NCI-H2196 (cell line): ENCODE data around the gene CFAP70.
"Not testable (repeated sequence)": the region's sequence is repeated elsewhere in the genome, so short reads cannot be mapped to it uniquely, and the experiment has no call there.

Experiments used
- DNase-seq: peaks from one replicate; lab custom pipeline; 2025; ENCODE audit not compliant: unreplicated experiment; lab: John Stamatoyannopoulos, UW

Gene CFAP70

GRCh38 chr10:73258612-73259011 is 100.1 kb downstream of the CFAP70 start:
- DNase-seq, result not testable (repeated sequence)

- no peak for DNase-seq
Measured at GRCh38 chr10:73253225-73253555, 105.5 kb downstream of the CFAP70 start.

- peak; percentile 77 for DNase-seq
Measured at GRCh38 chr10:73252445-73253224, 106.0 kb downstream of the CFAP70 start, which contains the start of gene MRPS16. MRPS16 (minus strand) TSS chr10:73252644; CDS start chr10:73252482, 162 bp downstream.

- no peak for DNase-seq
Measured at GRCh38 chr10:73251683-73252444, 106.8 kb downstream of the CFAP70 start.

- DNase-seq, result no peak
Measured at GRCh38 chr10:73248259-73248724, 110.4 kb downstream of the CFAP70 start.

- no peak for DNase-seq
Measured at GRCh38 chr10:73247509-73248258, 111.0 kb downstream of the CFAP70 start.

- peak; percentile 80 for DNase-seq
Measured at GRCh38 chr10:73246646-73247508, 111.8 kb downstream of the CFAP70 start, which contains the start of gene DNAJC9. DNAJC9 (minus strand) TSS chr10:73247255; CDS start chr10:73247189, 66 bp downstream.

GRCh38 chr10:73246322-73246645 is 112.4 kb downstream of the CFAP70 start:
- no peak for DNase-seq

GRCh38 chr10:73244866-73245477 is 113.7 kb downstream of the CFAP70 start:
- DNase-seq, result no peak

GRCh38 chr10:73239908-73240307 is 118.8 kb downstream of the CFAP70 start:
- DNase-seq, result no peak

GRCh38 chr10:73238990-73239566 is 119.6 kb downstream of the CFAP70 start:
- no peak for DNase-seq

GRCh38 chr10:73234695-73235094 is 124.0 kb downstream of the CFAP70 start:
- no peak for DNase-seq

GRCh38 chr10:73233883-73234282 is 124.8 kb downstream of the CFAP70 start:
- DNase-seq, result no peak

- no peak for DNase-seq
Measured at GRCh38 chr10:73232887-73233286, 125.8 kb downstream of the CFAP70 start.

GRCh38 chr10:73229567-73229966 is 129.1 kb downstream of the CFAP70 start:
- DNase-seq, result no peak

- DNase-seq, result no peak
Measured at GRCh38 chr10:73228247-73228646, 130.4 kb downstream of the CFAP70 start.

GRCh38 chr10:73226663-73227062 is 132.0 kb downstream of the CFAP70 start:
- DNase-seq, result no peak

- DNase-seq, result no peak
Measured at GRCh38 chr10:73225518-73225917, 133.1 kb downstream of the CFAP70 start.

- no peak for DNase-seq
Measured at GRCh38 chr10:73220989-73221388, 137.7 kb downstream of the CFAP70 start.

- DNase-seq, result no peak
Measured at GRCh38 chr10:73219384-73219783, 139.3 kb downstream of the CFAP70 start.
